ENCODE results near the gene ZNHIT2.

ZNHIT2 gene

DNA sequence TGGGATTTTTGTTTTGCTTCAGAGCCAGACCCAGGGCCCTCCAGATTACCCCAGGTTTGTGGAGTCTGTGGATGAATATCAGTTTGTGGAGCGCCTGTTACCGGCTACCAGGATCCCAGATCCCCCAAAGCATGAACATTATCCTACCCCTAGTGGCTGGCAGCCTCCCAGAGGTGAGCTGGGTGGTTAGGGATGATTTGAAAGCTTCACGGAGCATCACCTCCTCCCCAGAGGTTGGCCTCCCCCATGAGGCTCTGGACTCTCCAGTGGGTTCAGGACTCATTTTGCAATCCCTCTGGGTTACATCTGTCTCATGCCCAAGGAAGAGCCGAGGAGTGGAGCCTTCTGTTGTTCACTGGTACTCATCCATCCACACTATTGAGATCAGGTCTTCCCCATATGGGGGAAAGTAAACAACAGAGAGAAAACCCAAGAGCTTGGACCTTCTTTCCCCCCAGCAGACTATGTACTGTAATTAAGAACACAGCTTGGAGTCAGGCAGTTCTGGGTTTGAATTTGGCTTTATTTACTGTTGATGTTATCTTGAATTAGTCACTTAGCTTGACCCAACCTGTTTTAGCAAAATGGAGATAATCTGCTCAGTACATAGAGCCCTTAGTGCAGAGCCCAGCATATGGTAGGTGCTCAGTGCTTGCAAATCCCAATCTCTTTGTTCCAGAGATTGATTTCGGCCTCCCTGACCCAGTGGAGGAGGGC lies 7.1 kb upstream of the ZNHIT2 start:
- no peaks in the 10 kb centered on the region for H3F3A ChIP-seq (ENCODE audit: low read depth)
- peaks cover 50% of the 10 kb centered on the region for H3K36me3 ChIP-seq (ENCODE audit: insufficient read depth, low read length)
- H3K4me1 ChIP-seq (ENCODE audit: insufficient read depth, low read length, poor library complexity, severe bottlenecking): peaks cover 23% of the 10 kb centered on the region
- H3K27me3 ChIP-seq (ENCODE audit: insufficient read depth, low read length, poor library complexity, severe bottlenecking): no peaks in the 10 kb centered on the region
- no peak overlapping the region for H3K4me2 ChIP-seq (ENCODE audit: low read depth, low read length, poor library complexity, severe bottlenecking)
- no peaks in the 10 kb centered on the region for H3K9me2 ChIP-seq (replicated peaks; ENCODE audit: low read depth, low read length)
- H3K9me3 ChIP-seq (ENCODE audit: insufficient read depth, low read depth, low read length): no peaks in the 10 kb centered on the region
- no peak for TF ChIP-seq EZH2phosphoT487 (IDR thresholded peaks at IDR 0.05; ENCODE audit: borderline replicate concordance)
- TF ChIP-seq, protein P1, sequence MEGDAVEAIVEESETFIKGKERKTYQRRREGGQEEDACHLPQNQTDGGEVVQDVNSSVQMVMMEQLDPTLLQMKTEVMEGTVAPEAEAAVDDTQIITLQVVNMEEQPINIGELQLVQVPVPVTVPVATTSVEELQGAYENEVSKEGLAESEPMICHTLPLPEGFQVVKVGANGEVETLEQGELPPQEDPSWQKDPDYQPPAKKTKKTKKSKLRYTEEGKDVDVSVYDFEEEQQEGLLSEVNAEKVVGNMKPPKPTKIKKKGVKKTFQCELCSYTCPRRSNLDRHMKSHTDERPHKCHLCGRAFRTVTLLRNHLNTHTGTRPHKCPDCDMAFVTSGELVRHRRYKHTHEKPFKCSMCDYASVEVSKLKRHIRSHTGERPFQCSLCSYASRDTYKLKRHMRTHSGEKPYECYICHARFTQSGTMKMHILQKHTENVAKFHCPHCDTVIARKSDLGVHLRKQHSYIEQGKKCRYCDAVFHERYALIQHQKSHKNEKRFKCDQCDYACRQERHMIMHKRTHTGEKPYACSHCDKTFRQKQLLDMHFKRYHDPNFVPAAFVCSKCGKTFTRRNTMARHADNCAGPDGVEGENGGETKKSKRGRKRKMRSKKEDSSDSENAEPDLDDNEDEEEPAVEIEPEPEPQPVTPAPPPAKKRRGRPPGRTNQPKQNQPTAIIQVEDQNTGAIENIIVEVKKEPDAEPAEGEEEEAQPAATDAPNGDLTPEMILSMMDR (conservative IDR thresholded peaks at IDR 0.05; ENCODE audit: low read length): no peak
- no peak overlapping the region for H3K9ac ChIP-seq (ENCODE audit: low read depth, low read length, poor library complexity, severe bottlenecking)
- peaks cover 21% of the 10 kb centered on the region for H4K20me1 ChIP-seq (ENCODE audit: insufficient read depth, low read length, poor library complexity, severe bottlenecking)
- H2AFZ ChIP-seq (ENCODE audit: low read length): no peak overlapping the region
- H3K79me2 ChIP-seq (ENCODE audit: insufficient read depth, low read length): peaks cover 53% of the 10 kb centered on the region
- no peak overlapping the region for H3K4me3 ChIP-seq (ENCODE audit: low read length, poor library complexity, severe bottlenecking)

DNA sequence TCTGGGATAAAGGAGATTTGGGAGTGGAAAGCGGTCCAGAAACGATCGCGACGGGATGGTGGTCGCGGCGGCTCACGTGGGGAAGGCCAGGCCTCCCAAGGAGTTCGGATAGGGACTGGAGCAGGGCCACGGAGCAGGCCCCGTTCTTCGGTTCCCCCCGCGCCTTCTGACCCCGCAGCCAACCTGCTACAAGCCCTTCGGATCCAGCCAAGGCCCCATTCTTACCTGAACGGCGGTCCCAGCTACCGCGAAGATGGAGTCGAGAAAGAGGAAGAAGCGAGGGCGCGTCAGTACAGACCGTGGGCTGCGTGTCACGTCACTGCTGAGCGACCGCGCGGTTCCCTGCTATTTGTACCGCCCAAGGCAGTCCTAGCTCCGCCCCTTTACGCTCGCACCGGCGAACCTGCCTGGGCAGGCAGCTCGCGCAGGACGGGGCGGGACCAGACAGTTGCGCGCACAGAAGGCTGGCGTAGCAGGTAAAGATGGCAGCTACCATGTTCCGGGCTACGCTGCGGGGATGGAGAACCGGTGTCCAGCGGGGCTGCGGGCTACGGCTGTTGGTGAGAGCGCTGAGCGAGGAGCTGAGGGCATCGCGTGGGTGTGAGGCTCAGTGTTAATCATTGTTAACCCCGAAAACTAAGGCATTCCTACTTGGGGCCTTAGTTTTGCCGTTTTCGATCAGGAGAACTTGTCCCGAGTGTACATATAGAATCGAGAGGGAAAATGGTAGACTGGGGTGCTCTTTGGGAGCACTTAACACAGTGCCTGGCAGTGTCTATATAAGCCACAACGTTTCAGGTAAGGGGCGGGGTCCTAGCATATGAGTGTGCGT lies 4.6 kb upstream of the ZNHIT2 start, which contains the start of the genes FAU and MRPL49:
FAU (minus strand) TSS at position 270 of the 832 bp plus-strand sequence. CDS start 321 bp downstream, outside the sequence.
MRPL49 (plus strand) TSS at position 457 of the 832 bp plus-strand sequence; CDS start at position 483, 26 bp downstream.
- TF ChIP-seq EZH2phosphoT487 (IDR thresholded peaks at IDR 0.05; ENCODE audit: borderline replicate concordance): no peak
- TF ChIP-seq, protein P1 (conservative IDR thresholded peaks at IDR 0.05; ENCODE audit: low read length): no peak
- H2AFZ ChIP-seq (ENCODE audit: low read length): peak within 1 kb of the TSS; percentile 82
- H3K9ac ChIP-seq (ENCODE audit: low read depth, low read length, poor library complexity, severe bottlenecking): peak within 1 kb of the TSS; percentile 96
- peaks cover 24% of the 10 kb centered on the region for H3K4me1 ChIP-seq (ENCODE audit: insufficient read depth, low read length, poor library complexity, severe bottlenecking)
- no peaks in the 10 kb centered on the region for H3K9me3 ChIP-seq (ENCODE audit: insufficient read depth, low read depth, low read length)
- no peaks in the 10 kb centered on the region for H3K9me2 ChIP-seq (replicated peaks; ENCODE audit: low read depth, low read length)
- peaks cover 4% of the 10 kb centered on the region for H3F3A ChIP-seq (ENCODE audit: low read depth)
- H3K4me2 ChIP-seq (ENCODE audit: low read depth, low read length, poor library complexity, severe bottlenecking): peak within 1 kb of the TSS; percentile 99
- no peaks in the 10 kb centered on the region for H3K27me3 ChIP-seq (ENCODE audit: insufficient read depth, low read length, poor library complexity, severe bottlenecking)
- H4K20me1 ChIP-seq (ENCODE audit: insufficient read depth, low read length, poor library complexity, severe bottlenecking): peaks cover 24% of the 10 kb centered on the region
- peaks cover 32% of the 10 kb centered on the region; the same call in 1 of the 2 replicates for H3K36me3 ChIP-seq (ENCODE audit: insufficient read depth, low read length)
- peaks cover 65% of the 10 kb centered on the region for H3K79me2 ChIP-seq (ENCODE audit: insufficient read depth, low read length)
- H3K4me3 ChIP-seq (ENCODE audit: low read length, poor library complexity, severe bottlenecking): peak within 1 kb of the TSS; percentile 92

DNA sequence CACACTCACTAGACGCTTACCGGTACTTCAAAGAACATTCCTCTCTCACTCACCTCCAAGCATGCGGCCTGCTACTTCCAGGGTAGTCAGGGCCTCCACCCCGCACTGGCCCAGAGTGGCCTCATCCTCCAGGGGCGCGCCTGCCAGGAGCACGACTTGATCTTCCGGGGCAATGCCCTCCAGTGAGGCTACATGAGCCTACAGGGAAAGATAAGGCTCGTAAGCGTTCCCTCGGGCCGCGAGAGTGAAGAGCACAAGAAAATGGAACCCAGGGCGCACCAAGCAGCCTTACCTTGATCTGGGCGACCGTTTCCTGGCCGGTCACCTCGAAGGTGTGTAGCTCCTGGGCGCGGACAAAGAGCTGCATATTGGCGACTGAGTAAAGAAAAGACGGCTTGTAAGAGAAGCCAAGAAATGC lies 4.0 kb upstream of the ZNHIT2 start:
- Histone ChIP-seq H3F3A (ENCODE audit: low read depth) (peaks cover 4% of the 10 kb centered on the region), H3K9me3 (ENCODE audit: insufficient read depth, low read depth, low read length) (no peaks in the 10 kb centered on the region), H3K36me3 (ENCODE audit: insufficient read depth, low read length) (peaks cover 26% of the 10 kb centered on the region; the same call in 1 of the 2 replicates), H3K9ac (ENCODE audit: low read depth, low read length, poor library complexity, severe bottlenecking) (peak overlapping the region; percentile 96), H3K79me2 (ENCODE audit: insufficient read depth, low read length) (peaks cover 71% of the 10 kb centered on the region), H3K9me2 (replicated peaks; ENCODE audit: low read depth, low read length) (no peaks in the 10 kb centered on the region), H2AFZ (ENCODE audit: low read length) (no peak overlapping the region), H3K27me3 (ENCODE audit: insufficient read depth, low read length, poor library complexity, severe bottlenecking) (no peaks in the 10 kb centered on the region), H3K4me1 (ENCODE audit: insufficient read depth, low read length, poor library complexity, severe bottlenecking) (peaks cover 30% of the 10 kb centered on the region), H4K20me1 (ENCODE audit: insufficient read depth, low read length, poor library complexity, severe bottlenecking) (peaks cover 24% of the 10 kb centered on the region), H3K4me3 (ENCODE audit: low read length, poor library complexity, severe bottlenecking) (peak overlapping the region; percentile 92), H3K4me2 (ENCODE audit: low read depth, low read length, poor library complexity, severe bottlenecking) (peak overlapping the region; percentile 99)
- TF ChIP-seq EZH2phosphoT487 (IDR thresholded peaks at IDR 0.05; ENCODE audit: borderline replicate concordance): no peak
- TF ChIP-seq, protein P1 (conservative IDR thresholded peaks at IDR 0.05; ENCODE audit: low read length): no peak
